Motor neuron (in vitro differentiated cells): ENCODE measurements around the gene CD52. TPM values are rescaled to one million over a fixed set of nuclear protein-coding genes. Genes with fewer than 3 reads are reported as not detected.
"Not testable (repeated sequence)": the region's sequence is repeated elsewhere in the genome, so short reads cannot be mapped to it uniquely, and the experiment has no call there.

Source experiments
- ATAC-seq, 8 experiments: fragments of 200-7000 bp; cut with Tn5 transposase; replicated peaks in 6 of 8; 2 replicates each; pipeline ENCODE4 v1.8.0; 2021; ENCODE audit warnings: mild to moderate bottlenecking in 8 of 8, moderate library complexity in 8 of 8
- H3K27ac ChIP-seq, 2 donors: fragments of 250-450 bp; sonication (Bioruptor Pico); 2 replicates each; pipeline ENCODE4 v1.9.0; 2021; ENCODE audit warnings: antibody characterized with exemption in 2 of 2, mild to moderate bottlenecking in 2 of 2, moderate library complexity in 1 of 2
- H3K4me1 ChIP-seq, 2 donors: fragments of 250-450 bp; sonication (Bioruptor Pico); replicated peaks in 1 of 2; 2 replicates each; pipeline ENCODE4 v1.6.1; 2021; ENCODE audit warnings: antibody characterized with exemption in 2 of 2, mild to moderate bottlenecking in 2 of 2, moderate library complexity in 1 of 2
- H3K4me3 ChIP-seq, 5 donors: fragments of 250-450 bp; sonication (Bioruptor Pico); 2 replicates each; pipeline ENCODE4 v1.9.0; 2021; ENCODE audit warnings: antibody characterized with exemption in 5 of 5, mild to moderate bottlenecking in 5 of 5, moderate library complexity in 4 of 5
- WGBS, 10 experiments: fragments of 450-650 bp; shearing (Covaris generic); methylation state at CpG; one replicate each; pipeline ENCODE4 v1.0.0; 2022; 5-methylcytosine and 5-hydroxymethylcytosine counted together
- in situ Hi-C, 9 experiments: fragments of 400-800 bp; cut with MboI; loops; one replicate each; pipeline ENCODE4 v1.15.0; 2021; ENCODE audit warnings: low sequenced_read_pairs in 9 of 9, low pct_unique_long_range_greater_than_20kb in 2 of 9; ENCODE audit not compliant: unreplicated experiment in 9 of 9
- total RNA-seq, 8 experiments: library from RNA; unstranded; fragments of 300-600 nt; gene quantifications; 2 replicates each; pipeline versions ENCODE4 v1.2.3 to v1.2.4, GENCODE V29; 2022

Gene CD52
- total RNA-seq, 8 experiments from 2014 or later = 0.49 to 0.76 (median 0.71) TPM; not detected in 5

DNA sequence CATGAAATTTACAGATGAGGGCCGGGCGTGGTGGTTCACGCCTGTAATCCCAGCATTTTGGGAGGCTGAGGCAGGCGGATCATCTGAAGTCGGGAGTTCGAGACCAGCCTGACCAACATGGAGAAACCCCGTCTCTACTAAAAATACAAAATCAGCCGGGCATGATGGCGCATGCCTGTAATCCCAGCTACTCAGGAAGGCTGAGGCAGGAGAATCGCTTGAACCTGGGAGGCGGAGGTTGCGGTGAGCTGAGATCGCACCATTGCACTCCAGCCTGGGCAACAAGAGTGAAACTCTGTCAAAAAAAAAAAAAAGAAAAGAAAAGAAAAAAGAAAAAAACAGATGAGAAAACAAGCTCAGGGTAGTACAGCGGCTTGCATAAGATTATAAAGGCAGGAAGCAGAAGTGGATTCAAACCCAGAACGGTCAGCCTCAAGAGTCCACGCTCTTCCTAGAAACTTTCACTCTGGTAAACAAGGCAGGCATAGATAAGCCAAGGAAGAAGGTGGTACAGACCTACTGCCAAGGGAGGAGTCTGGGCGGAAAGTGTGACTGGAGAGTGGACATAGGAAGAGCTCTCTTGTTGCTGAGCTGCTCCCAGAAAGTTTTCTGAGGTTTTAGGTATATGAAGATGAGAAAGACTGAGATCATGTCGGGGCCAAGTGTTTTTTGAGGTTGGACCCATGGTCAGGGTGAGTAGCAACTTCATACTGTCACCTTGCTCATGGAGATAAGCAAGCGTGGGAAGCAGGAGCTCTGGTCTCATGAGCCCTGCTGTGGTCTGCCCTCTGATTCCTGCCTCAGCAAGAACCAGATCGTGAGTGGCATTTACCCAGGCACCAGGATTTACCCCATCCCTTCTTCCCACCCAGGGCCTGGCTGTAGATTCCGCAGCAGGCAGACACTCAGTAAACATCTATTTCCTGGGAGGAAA, 9.5 kb upstream of the CD52 start:
- 67 to 90% (median 83%) methylated on average over 5 to 19 of the region's 21 CpGs; no CpG with 5 or more reads in 1 of the 10 experiments for WGBS, 10 experiments
- H3K4me3 ChIP-seq, H3K27ac ChIP-seq, ATAC-seq, in situ Hi-C loops, H3K4me1 ChIP-seq: not testable (repeated sequence)

DNA sequence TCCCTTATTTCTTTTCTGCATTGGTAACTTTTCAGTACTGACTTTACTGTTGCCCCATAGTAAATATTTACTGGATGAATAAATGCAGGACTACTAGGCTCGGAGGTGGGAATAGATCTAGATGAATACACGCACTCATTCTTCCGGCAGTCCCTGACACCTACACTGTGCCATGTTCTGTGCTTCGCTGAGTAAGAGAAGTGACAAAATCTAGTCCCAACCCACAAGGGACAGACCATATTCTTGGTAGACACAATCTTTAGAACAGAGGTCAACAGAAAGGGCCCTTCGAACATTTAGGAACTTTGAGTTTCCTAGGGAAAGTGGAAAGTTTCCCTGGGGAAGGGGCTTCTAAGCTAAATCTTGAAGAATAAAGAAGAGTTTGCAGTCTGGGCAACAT, 3.3 kb upstream of the CD52 start:
- WGBS, 10 experiments = 80 to 100% (median 91%) methylated on average over 1 to 5 of the region's 5 CpGs; no CpG with 5 or more reads in 4 of the 10 experiments
- in situ Hi-C loops = no loop called here
- Histone ChIP-seq H3K4me3 (no peak overlapping the region), H3K4me1 (peaks cover 0 to 7% of the 10 kb centered on the region in 2 donors), H3K27ac (no peak overlapping the region)
- ATAC-seq = no peak

DNA sequence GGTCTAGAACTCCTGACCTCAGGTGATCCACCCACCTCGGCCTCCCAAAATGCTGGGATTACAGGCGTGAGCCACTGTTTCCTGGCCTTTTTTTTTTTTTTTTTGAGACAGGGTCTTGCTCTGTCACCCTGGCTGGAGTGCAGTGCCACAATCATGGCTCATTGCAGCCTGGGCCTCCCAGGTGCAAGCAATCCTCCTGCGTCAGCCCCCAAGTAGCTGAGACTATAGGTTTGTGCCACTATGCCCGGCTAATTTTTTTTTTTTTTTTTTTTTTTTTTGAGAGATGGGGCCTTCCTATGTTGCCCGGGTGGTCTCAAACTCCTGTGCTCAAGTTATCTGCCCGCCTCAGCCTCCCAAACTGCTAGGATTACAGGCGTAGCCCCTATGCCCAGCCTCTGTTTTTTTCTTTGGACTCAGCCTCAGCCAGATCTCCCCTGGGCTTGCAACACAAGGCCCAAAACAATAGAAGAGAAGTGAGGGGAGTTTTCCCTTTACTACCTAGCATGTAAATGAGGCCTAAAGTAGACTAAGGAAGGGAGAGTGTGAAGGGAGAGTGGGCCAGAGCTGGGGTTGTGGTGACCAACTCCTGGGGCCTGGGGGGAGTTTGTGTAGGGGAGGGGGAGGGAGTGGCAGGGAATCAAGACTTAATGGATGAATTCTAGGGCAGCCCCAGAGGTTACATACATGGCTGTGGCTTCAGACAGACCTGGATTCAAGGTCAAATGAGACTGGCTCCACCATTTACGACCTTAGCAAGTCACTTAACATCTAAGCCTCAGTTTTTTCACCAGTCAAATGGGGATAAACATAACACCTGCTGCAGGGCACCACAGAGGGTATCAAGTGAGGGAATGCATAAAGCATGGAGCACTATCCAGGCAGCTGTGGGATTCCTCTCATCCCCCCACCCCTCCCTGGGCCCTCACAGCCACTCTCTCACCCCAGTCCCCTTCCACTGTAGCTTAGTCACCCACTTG, 1.6 kb upstream of the CD52 start:
- 17 to 95% (median 80%) methylated on average over 1 to 8 of the region's 8 CpGs; no CpG with 5 or more reads in 1 of the 10 experiments for WGBS, 10 experiments
- in situ Hi-C loops = no loop called here
- no peak for ATAC-seq

DNA sequence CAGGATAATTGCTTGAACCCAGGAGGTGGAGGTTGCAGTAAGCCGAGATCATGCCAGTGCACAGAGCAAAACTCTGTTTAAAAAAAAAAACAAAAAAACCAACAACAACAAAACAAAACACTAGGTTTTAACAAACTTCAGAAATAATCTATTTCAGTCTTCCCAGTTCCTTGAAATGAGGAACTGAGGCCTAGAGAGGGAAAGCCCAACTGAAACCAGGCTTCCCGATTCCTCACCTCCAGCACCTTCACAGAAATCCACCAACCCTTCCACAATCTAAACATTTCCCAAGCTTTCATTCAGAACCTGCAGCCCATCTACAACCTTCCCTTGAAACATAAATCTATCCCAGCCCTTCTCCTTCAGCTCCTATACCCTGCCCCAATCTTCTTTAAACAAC, 612 bp upstream of the CD52 start:
- ATAC-seq = no peak
- Histone ChIP-seq H3K4me1 (peaks cover 3 to 9% of the 10 kb centered on the region in 2 donors), H3K4me3 (no peak overlapping the region), H3K27ac (no peak overlapping the region)
- in situ Hi-C loops = no loop called here
- 79 to 100% (median 91%) methylated on average over 1 to 2 of the region's 2 CpGs; no CpG with 5 or more reads in 2 of the 10 experiments for WGBS, 10 experiments

More for the DNA sequence above, 1.6 kb upstream of the CD52 start:
- Histone ChIP-seq H3K4me3 (no peak overlapping the region), H3K4me1 (peaks cover 0 to 7% of the 10 kb centered on the region in 2 donors), H3K27ac (no peak overlapping the region)

DNA sequence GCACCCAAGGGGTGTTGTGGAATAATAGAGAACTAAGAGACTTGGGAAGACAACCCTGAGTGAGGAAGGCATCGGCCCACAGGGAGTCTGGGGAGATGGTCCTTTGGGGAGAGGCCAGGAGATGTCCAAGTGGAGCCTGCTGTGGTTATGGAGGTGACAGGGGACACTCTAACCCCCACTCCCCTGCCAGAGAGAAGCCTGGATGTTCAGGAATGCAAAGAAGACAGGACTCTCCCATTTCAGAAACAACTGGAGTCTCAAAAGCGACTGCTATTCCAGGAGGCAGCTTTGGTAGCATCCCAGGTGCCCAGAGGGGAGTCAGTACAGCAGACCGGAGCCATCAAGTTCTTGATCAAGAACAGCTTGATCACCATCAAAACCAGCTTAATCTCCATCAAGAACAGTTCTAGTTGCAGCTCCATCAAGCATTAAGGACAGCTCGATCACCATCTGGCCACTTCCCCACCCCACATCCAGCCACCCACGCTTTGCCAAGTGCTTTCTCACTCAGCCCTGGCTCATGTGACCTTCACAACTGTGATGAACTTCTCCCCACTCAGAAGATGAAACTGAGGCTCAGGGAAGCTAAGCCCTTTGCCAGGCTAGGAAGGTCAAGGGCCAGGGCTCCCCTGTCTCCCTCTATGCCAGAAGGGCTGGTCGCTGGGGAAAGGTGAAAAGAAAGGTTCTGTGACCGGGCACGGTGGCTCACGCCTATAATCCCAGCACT, 743 bp downstream of the CD52 start:
- in situ Hi-C loops = no loop called here
- H3K4me3 ChIP-seq = no peak overlapping the region
- no peak overlapping the region for H3K27ac ChIP-seq
- WGBS, 10 experiments = 0 to 100% (median 74%) methylated on average over 1 to 5 of the region's 9 CpGs; no CpG with 5 or more reads in 2 of the 10 experiments
- ATAC-seq = peak in 2 of 8 experiments; percentile 15 to 21
- H3K4me1 ChIP-seq = peaks cover 3 to 9% of the 10 kb centered on the region in 2 donors

- no peak overlapping the region for H3K4me3 ChIP-seq
- peaks cover 2 to 3% of the 10 kb centered on the region in 2 donors for H3K4me1 ChIP-seq
- in situ Hi-C loops = no loop called here
- no peak overlapping the region for H3K27ac ChIP-seq
- WGBS, 10 experiments = 40% methylated on average over 1 of the region's 2 CpGs; no CpG with 5 or more reads in 9 of the 10 experiments
- ATAC-seq = peak in 5 of 8 experiments; percentile 5 to 55 (median 27)
These were observed 3.1 kb downstream of the CD52 start for GRCh38 chr1:26320896-26321295.

DNA sequence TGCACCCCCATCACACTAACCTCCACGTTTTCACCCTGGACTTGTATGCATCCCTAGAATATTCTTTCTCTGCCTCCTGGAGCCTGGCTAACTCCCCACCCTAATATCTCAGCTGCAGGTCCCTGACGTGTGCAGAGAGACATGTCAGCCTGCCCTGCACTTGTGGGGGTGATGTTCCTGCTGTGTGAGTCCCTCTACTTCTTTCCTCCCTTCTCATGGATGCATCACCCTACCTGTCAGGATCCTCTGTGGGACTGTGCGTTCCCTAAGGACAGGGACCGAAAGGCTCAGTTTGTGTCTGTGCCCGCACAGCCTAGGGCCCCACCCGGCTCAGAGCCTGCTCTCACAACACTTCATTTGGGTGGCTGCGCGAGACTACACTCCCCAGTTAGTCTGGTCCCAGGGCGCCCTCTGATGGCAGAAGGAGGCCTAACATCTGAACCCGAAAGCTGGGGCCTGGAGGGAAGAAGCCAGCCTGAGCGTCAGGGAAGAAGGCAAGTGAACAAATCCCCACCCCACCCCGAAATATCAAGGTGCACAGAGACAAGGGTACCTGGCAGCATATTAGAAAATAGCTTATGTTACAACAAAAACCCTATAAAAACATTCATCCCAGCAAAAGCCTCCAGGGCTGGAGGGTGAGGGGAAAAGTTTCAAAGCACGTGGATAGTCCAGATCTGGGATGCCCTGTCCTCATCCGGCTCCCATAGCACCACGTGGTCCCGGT, 3.7 kb downstream of the CD52 start:
- peak; percentile 88 to 98 (median 94) for ATAC-seq
- Histone ChIP-seq H3K4me3 (no peak overlapping the region), H3K4me1 (peaks cover 2 to 3% of the 10 kb centered on the region in 2 donors), H3K27ac (no peak overlapping the region)
- in situ Hi-C loops = no loop called here
- 0 to 100% (median 12%) methylated on average over 1 to 11 of the region's 16 CpGs; no CpG with 5 or more reads in 2 of the 10 experiments for WGBS, 10 experiments

GRCh38 chr1:26322042-26322331, 4.2 kb downstream of the CD52 start:
- in situ Hi-C loops = no loop called here
- WGBS, 10 experiments = 71 to 100% (median 81%) methylated on average over 1 to 7 of the region's 10 CpGs; no CpG with 5 or more reads in 6 of the 10 experiments
- H3K27ac ChIP-seq = no peak overlapping the region

DNA sequence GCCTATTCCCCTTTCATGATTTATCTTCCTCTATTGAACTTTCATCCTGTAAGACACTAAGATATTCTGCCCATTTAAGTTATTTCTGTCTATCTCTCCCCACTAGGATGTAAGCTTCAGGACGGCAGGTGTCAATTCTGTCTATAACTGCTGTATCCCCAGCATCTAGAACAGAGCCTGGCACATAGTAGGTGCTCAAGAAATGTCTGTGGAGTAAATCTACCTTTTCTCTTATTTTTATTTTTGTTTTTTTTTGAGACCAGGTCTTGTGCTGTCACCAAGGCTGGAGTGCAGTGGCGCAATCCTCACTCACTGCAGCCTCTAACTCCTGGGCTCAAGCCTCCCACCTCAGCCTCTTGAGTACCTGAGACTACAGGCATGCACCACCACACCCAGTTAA, 5.6 kb downstream of the CD52 start:
- peaks cover 2 to 3% of the 10 kb centered on the region in 2 donors for H3K4me1 ChIP-seq
- H3K27ac ChIP-seq = no peak overlapping the region
- ATAC-seq = no peak
- H3K4me3 ChIP-seq = no peak overlapping the region
- 78 to 100% (median 93%) methylated on average over 1 to 2 of the region's 2 CpGs; no CpG with 5 or more reads in 4 of the 10 experiments for WGBS, 10 experiments
- in situ Hi-C loops = no loop called here

More at GRCh38 chr1:26322042-26322331, 4.2 kb downstream of the CD52 start:
- H3K4me3 ChIP-seq = no peak overlapping the region
- peaks cover 2 to 3% of the 10 kb centered on the region in 2 donors for H3K4me1 ChIP-seq
- no peak for ATAC-seq

GRCh38 chr1:26324550-26324949, 6.8 kb downstream of the CD52 start:
- in situ Hi-C loops = no loop called here

GRCh38 chr1:26327956-26328362, 10.2 kb downstream of the CD52 start:
- peak in 3 of 8 experiments; percentile 5 to 23 (median 8) for ATAC-seq
- in situ Hi-C loops = no loop called here
- 40 to 96% (median 85%) methylated on average over 3 to 8 of the region's 8 CpGs; no CpG with 5 or more reads in 3 of the 10 experiments for WGBS, 10 experiments
- Histone ChIP-seq H3K27ac (no peak overlapping the region), H3K4me3 (no peak overlapping the region), H3K4me1 (no peaks in the 10 kb centered on the region)

More at GRCh38 chr1:26324550-26324949, 6.8 kb downstream of the CD52 start:
- no peak overlapping the region for H3K4me3 ChIP-seq
- ATAC-seq = no peak
- H3K27ac ChIP-seq = no peak overlapping the region
- WGBS, 10 experiments = 40 to 100% (median 61%) methylated on average over 1 to 3 of the region's 3 CpGs; no CpG with 5 or more reads in 3 of the 10 experiments
- H3K4me1 ChIP-seq = peaks cover 2 to 3% of the 10 kb centered on the region in 2 donors

DNA sequence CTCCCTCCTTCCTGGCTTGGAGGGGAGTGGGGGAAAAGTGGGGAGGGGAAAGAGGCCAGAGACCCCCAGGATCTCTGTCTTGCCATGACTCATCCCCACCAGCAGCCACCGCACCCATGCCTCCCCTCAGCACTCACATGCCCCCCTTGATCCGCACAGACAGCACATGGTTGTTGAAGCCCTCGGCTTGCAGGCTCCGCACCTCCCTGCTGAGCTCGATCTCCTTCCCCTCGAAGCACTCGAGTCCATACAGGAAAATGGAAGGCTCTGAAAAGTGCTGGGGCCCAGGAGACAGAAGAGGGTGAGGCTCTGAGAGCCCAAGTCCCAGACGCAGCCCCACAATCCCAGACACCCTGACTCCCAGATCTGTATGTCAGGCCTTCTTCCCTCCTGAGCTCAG, 10.8 kb downstream of the CD52 start:
- ATAC-seq = peak in 2 of 8 experiments; percentile 8 to 9
- in situ Hi-C loops = no loop called here
- Histone ChIP-seq H3K4me1 (no peaks in the 10 kb centered on the region), H3K4me3 (no peak overlapping the region), H3K27ac (no peak overlapping the region)
- 20 to 67% (median 58%) methylated on average over 1 to 7 of the region's 8 CpGs; no CpG with 5 or more reads in 6 of the 10 experiments for WGBS, 10 experiments
